HEK293T (cell line): ENCODE data around the gene ITGAX.

Experiments used
- CTCF ChIA-PET: fragments of 350-600 bp; formaldehyde crosslinking; extraction: SDS; loops from one replicate; lab custom pipeline; 2021; ENCODE audit warnings: antibody characterized with exemption, inconsistent platforms; lab: Yijun Ruan, JAX
- POLR2A ChIA-PET: fragments of 350-600 bp; formaldehyde crosslinking; extraction: SDS; loops from one replicate; lab custom pipeline; 2020; ENCODE audit warnings: antibody characterized with exemption, inconsistent platforms; lab: Yijun Ruan, JAX
- DNase-seq: peaks from one replicate; pipeline ENCODE4 v3.0.0; 2012; ENCODE audit warnings: mixed read lengths; ENCODE audit errors: extremely low spot score
- ARNT ChIP-seq: fragments of 450-650 bp; IDR thresholded peaks from 2 replicates; pipeline ENCODE4 v1.6.1; 2017; ENCODE audit warnings: mild to moderate bottlenecking
- BHLHE40 ChIP-seq: fragments of 450-650 bp; IDR thresholded peaks from 2 replicates; pipeline ENCODE4 v1.6.1; 2016; ENCODE audit warnings: mild to moderate bottlenecking, moderate library complexity, borderline replicate concordance
- CTBP1 ChIP-seq: fragments of 450-650 bp; IDR thresholded peaks from 2 replicates; pipeline ENCODE4 v1.6.1; 2016; ENCODE audit warnings: borderline replicate concordance
- ELF4 ChIP-seq: fragments of 450-650 bp; IDR thresholded peaks from 2 replicates; pipeline ENCODE4 v1.6.1; 2017; ENCODE audit warnings: antibody characterized with exemption
- FOXA1 ChIP-seq: fragments of 450-650 bp; IDR thresholded peaks from 2 replicates; pipeline ENCODE4 v1.6.1; 2016; ENCODE audit warnings: mild to moderate bottlenecking
- FOXK2 ChIP-seq: fragments of 450-650 bp; IDR thresholded peaks from 2 replicates; pipeline ENCODE4 v1.6.1; 2016; ENCODE audit warnings: mild to moderate bottlenecking
- FOXM1 ChIP-seq: fragments of 450-650 bp; IDR thresholded peaks from 2 replicates; pipeline ENCODE4 v1.6.1; 2017; ENCODE audit warnings: mild to moderate bottlenecking, borderline replicate concordance
- HDGF ChIP-seq: fragments of 450-650 bp; IDR thresholded peaks from 2 replicates; pipeline ENCODE4 v1.6.1; 2017; ENCODE audit warnings: antibody characterized with exemption, borderline replicate concordance
- L3MBTL2 ChIP-seq: fragments of 450-650 bp; conservative IDR thresholded peaks from 2 replicates; pipeline ENCODE4 v1.6.1; 2016; ENCODE audit warnings: mild to moderate bottlenecking
- LEF1 ChIP-seq: fragments of 450-650 bp; IDR thresholded peaks from 2 replicates; pipeline ENCODE4 v1.6.1; 2017; ENCODE audit warnings: mild to moderate bottlenecking, borderline replicate concordance
- NFRKB ChIP-seq: fragments of 450-650 bp; IDR thresholded peaks from 2 replicates; pipeline ENCODE4 v1.6.1; 2016; ENCODE audit warnings: mild to moderate bottlenecking, moderate library complexity
- SP1 ChIP-seq: fragments of 450-650 bp; IDR thresholded peaks from 2 replicates; pipeline ENCODE4 v1.6.1; 2017
- SUZ12 ChIP-seq: fragments of 450-650 bp; IDR thresholded peaks from 2 replicates; pipeline ENCODE4 v1.6.1; 2016; ENCODE audit warnings: mild to moderate bottlenecking
- TARDBP ChIP-seq: fragments of 450-650 bp; IDR thresholded peaks from 2 replicates; pipeline ENCODE4 v1.6.1; 2016
- ZNF384 ChIP-seq: fragments of 450-650 bp; IDR thresholded peaks from 2 replicates; pipeline ENCODE4 v1.6.1; 2016
- TF ChIP-seq, protein P1 (sequence below): fragments of 450-650 bp; IDR thresholded peaks from 2 replicates; pipeline ENCODE4 v1.6.1; 2016

Gene ITGAX

GRCh38 chr16:31367853-31368252 lies 12.9 kb downstream of the ITGAX start:
- TF ChIP-seq HDGF = no peak
- TF ChIP-seq FOXA1 = no peak
- TF ChIP-seq CTBP1 = no peak
- DNase-seq = no peak
- POLR2A ChIA-PET = no interaction called here
- CTCF ChIA-PET = no interaction called here

GRCh38 chr16:31371008-31371407 lies 16.0 kb downstream of the ITGAX start:
- ChIA-PET CTCF (no interaction called here), POLR2A (no interaction called here)
- no peak for DNase-seq
- no peak for TF ChIP-seq SUZ12
- TF ChIP-seq, protein P1, sequence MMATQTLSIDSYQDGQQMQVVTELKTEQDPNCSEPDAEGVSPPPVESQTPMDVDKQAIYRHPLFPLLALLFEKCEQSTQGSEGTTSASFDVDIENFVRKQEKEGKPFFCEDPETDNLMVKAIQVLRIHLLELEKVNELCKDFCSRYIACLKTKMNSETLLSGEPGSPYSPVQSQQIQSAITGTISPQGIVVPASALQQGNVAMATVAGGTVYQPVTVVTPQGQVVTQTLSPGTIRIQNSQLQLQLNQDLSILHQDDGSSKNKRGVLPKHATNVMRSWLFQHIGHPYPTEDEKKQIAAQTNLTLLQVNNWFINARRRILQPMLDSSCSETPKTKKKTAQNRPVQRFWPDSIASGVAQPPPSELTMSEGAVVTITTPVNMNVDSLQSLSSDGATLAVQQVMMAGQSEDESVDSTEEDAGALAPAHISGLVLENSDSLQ = no peak
- TF ChIP-seq ELF4 = no peak
- no peak for TF ChIP-seq ZNF384
- no peak for TF ChIP-seq FOXK2
- TF ChIP-seq BHLHE40 = no peak

- CTCF ChIA-PET = no interaction called here
- DNase-seq = no peak
- no peak for TF ChIP-seq NFRKB
- TF ChIP-seq, protein P1 = no peak
- TF ChIP-seq ARNT = no peak
- no peak for TF ChIP-seq FOXM1
- TF ChIP-seq HDGF = no peak
- TF ChIP-seq CTBP1 = no peak
- no peak for TF ChIP-seq TARDBP
- no peak for TF ChIP-seq SP1
- TF ChIP-seq L3MBTL2 = no peak
- TF ChIP-seq FOXA1 = no peak
- no peak for TF ChIP-seq ELF4
- no peak for TF ChIP-seq SUZ12
- no peak for TF ChIP-seq ZNF384
- no peak for TF ChIP-seq LEF1
- no peak for TF ChIP-seq BHLHE40
- no peak for TF ChIP-seq FOXK2
- POLR2A ChIA-PET = interaction anchor here (0.9 kb wide), 1 partner anchor 9 kb away, joined by 3 read pairs; no protein-coding TSS in a partner anchor
These were observed 16.9 kb downstream of the ITGAX start for GRCh38 chr16:31371619-31372484.

GRCh38 chr16:31373235-31373634 lies 18.3 kb downstream of the ITGAX start:
- CTCF ChIA-PET = no interaction called here
- POLR2A ChIA-PET = no interaction called here
- TF ChIP-seq TARDBP (no peak), SP1 (no peak), FOXM1 (no peak), FOXK2 (no peak), SUZ12 (no peak), CTBP1 (no peak), HDGF (no peak), NFRKB (no peak), ARNT (no peak), BHLHE40 (no peak), LEF1 (no peak), ZNF384 (no peak), ELF4 (no peak), L3MBTL2 (no peak)
- TF ChIP-seq, protein P1 = no peak
- DNase-seq = no peak

- ChIA-PET CTCF (no interaction called here), POLR2A (no interaction called here)
- TF ChIP-seq FOXK2 = no peak
- TF ChIP-seq, protein P1 = no peak
- TF ChIP-seq ELF4 = no peak
- TF ChIP-seq LEF1 = no peak
- no peak for TF ChIP-seq FOXM1
- TF ChIP-seq TARDBP = no peak
- no peak for TF ChIP-seq CTBP1
- TF ChIP-seq HDGF = no peak
- TF ChIP-seq ZNF384 = no peak
- no peak for TF ChIP-seq BHLHE40
- TF ChIP-seq NFRKB = no peak
- no peak for TF ChIP-seq FOXA1
- no peak for TF ChIP-seq ARNT
- TF ChIP-seq L3MBTL2 = no peak
- no peak for TF ChIP-seq SUZ12
- TF ChIP-seq SP1 = no peak
- no peak for DNase-seq
These were observed 20.3 kb downstream of the ITGAX start for GRCh38 chr16:31375231-31375630.
